Vagina (tissue), 2 donors: ENCODE data around the gene SPOCK2.

Experiments
- CTCF ChIP-seq, 3 experiments: fragments of 450-650 bp in 2 of 3; fragments of 200-600 bp in 1 of 3; sonication (generic) in 1 of 3; IDR thresholded peaks; one replicate each; pipeline ENCODE4 v1.5.1; 2017 to 2019; ENCODE audit warnings: antibody characterized with exemption in 3 of 3, mild to moderate bottlenecking in 2 of 3, moderate library complexity in 2 of 3
- POLR2A ChIP-seq, 2 donors: fragments of 450-650 bp; IDR thresholded peaks; one replicate each; pipeline ENCODE4 v1.6.1; 2017; ENCODE audit warnings: antibody characterized with exemption in 2 of 2, mild to moderate bottlenecking in 2 of 2, moderate library complexity in 2 of 2
- POLR2AphosphoS5 ChIP-seq, 2 donors: sonication (generic); formaldehyde crosslinking; IDR thresholded peaks; one replicate each; pipeline ENCODE4 v1.9.0; 2017; ENCODE audit warnings: antibody characterized with exemption in 2 of 2, mild to moderate bottlenecking in 2 of 2, low read depth in 1 of 2; ENCODE audit not compliant: insufficient read depth in 1 of 2

DNA sequence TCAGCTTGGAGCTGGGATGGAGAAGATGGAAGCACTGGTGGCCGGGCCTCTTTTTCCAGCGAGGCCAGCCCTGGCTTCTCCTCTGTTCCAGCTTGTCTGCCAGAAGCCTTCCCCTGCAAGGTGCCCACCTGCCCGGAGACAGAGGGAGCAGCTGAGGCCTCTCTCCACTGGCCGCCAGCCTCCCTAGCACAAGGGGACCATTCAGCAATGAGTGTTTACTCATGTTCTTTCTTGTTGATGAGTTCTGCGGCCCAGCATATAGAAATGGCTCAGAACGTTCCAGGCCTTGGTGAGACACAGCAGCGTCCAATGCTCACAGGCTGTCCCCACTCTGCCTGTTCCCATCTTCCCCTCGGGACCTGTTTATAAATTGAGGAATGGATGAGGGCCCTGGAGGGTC lies 76.9 kb downstream of the SPOCK2 start:
- TF ChIP-seq POLR2AphosphoS5 (IDR thresholded peaks at IDR 0.05; ENCODE audit: insufficient read depth in 1 of 2, low read depth in 1 of 2) (no peak), CTCF (IDR thresholded peaks at IDR 0.05) (no peak), POLR2A (IDR thresholded peaks at IDR 0.05) (no peak)
